LNCAP (cell line): Measurements from ENCODE around the gene SDHB.
A peak's percentile ranks its signal among the peaks of the same experiment; 100 is the strongest.

ENCODE experiments used
- TF ChIP-seq, protein P1 (sequence below): fragments of 450-650 bp; IDR thresholded peaks from 2 replicates; pipeline ENCODE4 v1.5.1; 2017; ENCODE audit warnings: mild to moderate bottlenecking

The SDHB gene

DNA sequence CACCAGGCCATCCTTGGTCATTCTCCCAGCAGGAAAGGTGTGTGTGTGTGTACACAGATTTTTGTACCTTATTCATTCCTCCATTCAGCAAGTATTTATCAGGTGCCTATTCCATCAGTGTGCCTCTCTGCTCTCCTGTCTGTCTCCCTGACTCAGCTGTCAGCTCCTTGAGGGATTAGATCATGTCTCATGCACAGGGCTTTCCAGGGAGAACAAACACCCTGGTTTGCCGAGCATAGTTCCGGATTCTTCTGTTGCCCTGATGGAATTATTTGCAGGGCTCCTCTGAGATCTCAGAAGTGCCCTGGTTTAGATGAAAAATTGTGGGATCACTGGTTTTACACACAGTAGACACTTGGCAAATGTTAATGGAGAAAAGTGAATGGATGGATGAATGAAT lies 8.1 kb upstream of the SDHB start:
- TF ChIP-seq, protein P1, sequence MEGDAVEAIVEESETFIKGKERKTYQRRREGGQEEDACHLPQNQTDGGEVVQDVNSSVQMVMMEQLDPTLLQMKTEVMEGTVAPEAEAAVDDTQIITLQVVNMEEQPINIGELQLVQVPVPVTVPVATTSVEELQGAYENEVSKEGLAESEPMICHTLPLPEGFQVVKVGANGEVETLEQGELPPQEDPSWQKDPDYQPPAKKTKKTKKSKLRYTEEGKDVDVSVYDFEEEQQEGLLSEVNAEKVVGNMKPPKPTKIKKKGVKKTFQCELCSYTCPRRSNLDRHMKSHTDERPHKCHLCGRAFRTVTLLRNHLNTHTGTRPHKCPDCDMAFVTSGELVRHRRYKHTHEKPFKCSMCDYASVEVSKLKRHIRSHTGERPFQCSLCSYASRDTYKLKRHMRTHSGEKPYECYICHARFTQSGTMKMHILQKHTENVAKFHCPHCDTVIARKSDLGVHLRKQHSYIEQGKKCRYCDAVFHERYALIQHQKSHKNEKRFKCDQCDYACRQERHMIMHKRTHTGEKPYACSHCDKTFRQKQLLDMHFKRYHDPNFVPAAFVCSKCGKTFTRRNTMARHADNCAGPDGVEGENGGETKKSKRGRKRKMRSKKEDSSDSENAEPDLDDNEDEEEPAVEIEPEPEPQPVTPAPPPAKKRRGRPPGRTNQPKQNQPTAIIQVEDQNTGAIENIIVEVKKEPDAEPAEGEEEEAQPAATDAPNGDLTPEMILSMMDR, result no peak

DNA sequence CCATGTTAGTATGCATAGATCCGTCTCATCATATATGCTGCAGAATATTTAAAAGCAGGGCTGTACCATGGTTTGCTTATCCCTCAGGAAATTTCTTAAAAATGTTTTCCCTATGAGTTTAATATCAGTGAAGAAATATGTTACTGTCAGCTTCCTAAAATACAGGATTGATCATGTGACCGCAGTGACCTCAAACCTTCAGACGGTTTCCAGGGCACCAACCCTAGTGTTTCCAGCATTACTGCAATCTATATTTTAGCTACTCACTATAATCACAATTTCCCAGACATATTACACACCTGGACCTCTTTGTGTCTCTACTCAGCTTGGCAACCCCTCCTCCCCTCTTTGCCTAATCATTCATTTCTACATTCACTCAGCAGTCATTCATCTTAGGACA lies 7.7 kb upstream of the SDHB start:
- TF ChIP-seq, protein P1, result no peak

DNA sequence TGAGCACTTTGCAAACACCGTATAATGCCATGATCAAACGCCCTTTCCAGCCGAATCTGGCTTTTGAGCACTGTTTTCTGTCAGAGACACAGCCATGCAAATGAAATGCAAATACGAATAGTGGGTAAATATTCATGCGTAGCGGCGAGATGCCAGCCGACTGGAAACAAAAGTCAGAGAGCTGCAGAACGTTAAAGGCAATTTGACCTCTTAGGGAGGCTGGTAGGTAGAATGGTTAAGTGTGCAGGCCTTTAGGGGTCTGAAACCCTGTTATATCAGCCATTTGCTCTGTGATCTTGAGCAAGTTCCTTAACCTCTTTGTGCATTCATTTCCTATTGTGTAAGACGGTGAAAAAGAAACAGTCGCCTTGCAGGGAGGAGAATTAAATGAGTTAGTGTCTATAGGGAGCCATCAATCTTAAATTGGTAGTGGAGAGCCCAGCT lies 6.5 kb upstream of the SDHB start:
- TF ChIP-seq, protein P1, result no peak

DNA sequence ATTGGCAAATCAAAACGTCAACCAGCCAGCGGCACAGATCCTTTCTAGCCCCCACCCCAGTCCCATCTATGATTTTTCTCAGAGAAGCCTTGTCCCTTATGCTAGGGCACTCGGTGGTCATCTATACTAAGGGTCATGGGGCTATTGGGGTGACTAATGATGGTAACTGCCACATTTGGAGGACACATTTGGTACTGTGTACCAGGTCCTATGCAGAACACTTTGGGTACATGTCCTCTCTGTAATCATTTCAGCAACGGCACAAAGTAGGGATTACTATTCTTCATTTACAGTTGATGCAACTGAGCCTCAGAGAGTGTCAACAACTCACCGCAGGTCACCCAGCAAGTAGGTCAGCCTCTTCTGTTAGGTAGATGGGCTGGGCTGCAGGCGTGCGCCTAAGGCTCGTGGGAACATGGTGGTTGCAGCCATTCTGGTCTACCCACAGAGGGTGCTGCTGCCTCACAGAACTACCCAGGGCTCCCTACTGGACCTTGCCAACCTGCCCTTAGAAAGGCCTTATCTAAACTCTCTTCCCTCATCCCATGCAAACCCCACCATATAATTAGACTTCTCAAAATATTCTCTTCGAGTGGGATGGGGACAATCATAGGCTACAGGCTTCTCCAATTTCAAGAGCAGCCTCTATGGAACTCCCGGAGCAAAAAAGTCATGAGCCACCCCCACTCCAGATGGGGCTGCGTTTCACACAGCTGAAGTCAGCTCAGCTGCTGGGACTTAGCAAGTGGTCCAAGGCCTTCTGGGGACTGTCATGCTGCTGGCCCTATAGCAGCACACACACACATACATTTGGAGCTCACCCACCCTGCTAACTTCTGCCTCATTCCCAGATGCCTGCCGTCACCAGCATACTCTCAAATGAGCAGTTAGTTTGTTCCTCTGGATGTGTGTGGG lies 5.8 kb upstream of the SDHB start:
- TF ChIP-seq, protein P1, result peak; percentile 51

DNA sequence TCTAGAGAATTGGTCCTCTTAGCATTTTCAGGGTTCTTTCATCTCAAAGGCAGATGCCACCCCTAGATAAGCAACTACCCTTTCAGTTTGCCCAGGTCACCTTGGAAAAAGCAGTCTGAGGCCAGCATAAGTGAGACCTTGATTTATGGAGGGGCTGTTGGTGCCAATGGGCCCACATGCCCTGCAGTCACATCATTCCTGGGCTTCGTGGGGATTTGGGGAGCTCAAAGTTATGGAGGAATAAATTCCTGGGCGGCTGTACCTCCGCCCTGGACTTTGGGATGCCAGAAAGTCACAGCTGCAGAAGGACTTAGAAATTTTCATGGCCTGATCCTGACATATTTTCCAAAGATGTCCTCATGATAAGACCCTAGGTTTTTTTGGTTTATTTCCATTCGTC lies 2.7 kb upstream of the SDHB start:
- TF ChIP-seq, protein P1, result no peak

DNA sequence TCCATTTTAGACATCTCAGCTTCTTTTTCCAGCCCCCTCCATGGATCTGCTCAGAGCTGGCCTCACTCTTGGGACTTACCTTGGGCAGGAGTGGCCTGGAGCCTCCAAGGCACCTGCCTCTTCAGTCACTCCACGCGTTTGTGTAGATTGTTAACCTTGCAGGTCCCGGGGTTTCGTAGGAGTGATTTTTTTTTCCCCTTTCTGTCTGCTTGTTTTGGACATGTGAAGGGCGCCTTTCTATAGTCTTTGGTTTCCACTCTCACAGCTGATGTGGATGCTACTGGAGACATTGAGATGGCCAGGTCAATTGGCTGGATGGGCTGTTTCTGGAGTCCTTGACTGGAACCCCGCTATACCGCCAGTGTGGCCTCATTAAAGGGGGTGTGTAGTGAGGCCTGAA lies 2.0 kb upstream of the SDHB start:
- TF ChIP-seq, protein P1, result no peak

DNA sequence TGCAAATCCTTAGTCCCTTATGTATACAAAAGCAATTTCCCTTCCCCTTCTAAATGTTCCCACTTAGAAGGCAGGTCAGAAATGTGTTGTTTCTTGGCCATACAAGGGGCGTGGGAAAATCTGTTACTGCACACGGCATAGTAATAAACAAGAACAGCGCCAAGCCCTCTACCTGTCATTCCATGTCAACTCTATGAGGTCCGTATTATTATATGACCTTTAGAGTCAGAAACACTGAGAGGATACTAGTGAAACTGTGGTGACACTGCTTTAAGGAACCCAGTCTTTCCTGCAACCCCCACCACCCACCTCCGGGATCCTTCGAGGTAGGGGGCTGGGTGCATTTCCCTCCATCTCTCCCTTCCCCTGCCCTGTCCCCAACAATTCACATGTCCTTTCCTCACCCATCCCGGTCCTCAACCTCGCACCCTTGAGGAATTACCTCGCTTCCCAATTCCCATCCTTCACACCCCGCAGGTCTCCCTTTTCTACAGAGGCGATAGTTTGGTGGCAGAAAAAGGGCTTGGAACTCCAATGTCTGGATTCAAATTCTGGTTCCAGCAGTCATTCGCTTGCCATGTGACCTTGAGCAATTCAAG lies 647 bp downstream of the SDHB start:
- TF ChIP-seq, protein P1, result no peak
